Measurements from ENCODE around the gene MCM3AP. TPM values are rescaled to one million over a fixed set of nuclear protein-coding genes. Genes with fewer than 3 reads are reported as not detected.

MCM3AP gene
- total RNA-seq, 1 experiment from 2014 or later, result 88.4 TPM

- TF ChIP-seq EZH2phosphoT487 (IDR thresholded peaks at IDR 0.05; ENCODE audit: borderline replicate concordance) (no peak), ELF1 (IDR thresholded peaks at IDR 0.05; ENCODE audit: borderline replicate concordance, low read depth) (no peak)
Observed at GRCh38 chr21:46228345-46229051, 56.9 kb downstream of the MCM3AP start, which contains the start of gene LSS (continued).

GRCh38 chr21:46227811-46228344, 57.5 kb downstream of the MCM3AP start:
- Histone ChIP-seq H3K27ac (ENCODE audit: low read depth, low read length) (peak overlapping the region; percentile 67; the same call in 1 of the 2 replicates), H3K9me2 (ENCODE audit: insufficient read depth) (no peaks in the 10 kb centered on the region), H3K9ac (ENCODE audit: low read length) (peak overlapping the region; percentile 70), H3K27me3 (ENCODE audit: insufficient read depth, low read length) (no peaks in the 10 kb centered on the region), H3K4me3 (replicated peaks in 1 of 2; ENCODE audit: low read depth in 1 of 2, low read length in 2 of 2) (peak overlapping the region; percentile 68 to 76), H3K4me1 (ENCODE audit: control insufficient read depth in 1 of 2, insufficient read depth in 2 of 2, low read length in 2 of 2) (peaks cover 15 to 29% of the 10 kb centered on the region in 2 experiments), H3K36me3 (ENCODE audit: control insufficient read depth in 1 of 2, insufficient read depth in 2 of 2, low read length in 2 of 2) (0 out of 4 replicates have a peak, but pooled peaks cover 0 to 6% of the 10 kb centered on the region in 2 experiments), H3K4me2 (ENCODE audit: low read length) (peak overlapping the region; percentile 97), H3K9me3 (ENCODE audit: control insufficient read depth in 1 of 2, insufficient read depth in 1 of 2, low read depth in 1 of 2, low read length in 2 of 2) (no peaks in the 10 kb centered on the region; a peak in 1 of 4 replicates), H3K79me2 (ENCODE audit: insufficient read depth, low read length) (no peaks in the 10 kb centered on the region), H4K20me1 (ENCODE audit: insufficient read depth) (no peaks in the 10 kb centered on the region), H2AFZ (ENCODE audit: low read depth, low read length, poor library complexity, severe bottlenecking) (no peak overlapping the region)
- TF ChIP-seq MAX (IDR thresholded peaks at IDR 0.05) (no peak), FOSL1 (IDR thresholded peaks at IDR 0.05; ENCODE audit: low read depth) (no peak), ZBTB33 (IDR thresholded peaks at IDR 0.05; ENCODE audit: extremely low read depth, insufficient replicate concordance, low read length) (no peak), POLR2A (IDR thresholded peaks at IDR 0.05; ENCODE audit: borderline replicate concordance, extremely low read depth, insufficient read depth, insufficient read length) (no peak), CEBPB (IDR thresholded peaks at IDR 0.05; ENCODE audit: low read depth) (no peak)
- ATAC-seq (no peak), DNase-seq (ENCODE audit: low read depth, low spot score) (no peak)
- ChIA-PET RAD21 (ENCODE audit: low non-redundant PET in 1 of 2, low total read pairs in 2 of 2, uncharacterized antibody in 2 of 2, unreplicated experiment in 2 of 2) (no interaction called here), CTCF (interaction anchor here (1.0 kb wide), 1 partner anchor 98 kb away, joined by 3 read pairs; a partner anchor contains a TSS), POLR2A (no interaction called here)
- no TSS peak for BruUV-seq (replicated peaks)
- intact Hi-C loops (cut with micrococcal nuclease), result loop anchor here (2.0 to 5.0 kb wide), 2 partner anchors 86 to 97 kb away; partner anchors contain the start of gene PCNT
